Occipital lobe (tissue), 2 donors: ENCODE data around the gene ACTR2. TPM values are rescaled to one million over a fixed set of nuclear protein-coding genes. Genes with fewer than 3 reads are reported as not detected.

Source experiments
- DNase-seq: peaks from one replicate; lab custom pipeline; 2025; lab: John Stamatoyannopoulos, UW
- total RNA-seq: library from RNA; depleted of rRNA; stranded (reverse); fragments of >200 nt; gene quantifications from one replicate; pipeline ENCODE4 v1.2.3, GENCODE V29; 2014

ACTR2 gene
- total RNA-seq, 1 donor from 2014 or later: 115 TPM

DNA sequence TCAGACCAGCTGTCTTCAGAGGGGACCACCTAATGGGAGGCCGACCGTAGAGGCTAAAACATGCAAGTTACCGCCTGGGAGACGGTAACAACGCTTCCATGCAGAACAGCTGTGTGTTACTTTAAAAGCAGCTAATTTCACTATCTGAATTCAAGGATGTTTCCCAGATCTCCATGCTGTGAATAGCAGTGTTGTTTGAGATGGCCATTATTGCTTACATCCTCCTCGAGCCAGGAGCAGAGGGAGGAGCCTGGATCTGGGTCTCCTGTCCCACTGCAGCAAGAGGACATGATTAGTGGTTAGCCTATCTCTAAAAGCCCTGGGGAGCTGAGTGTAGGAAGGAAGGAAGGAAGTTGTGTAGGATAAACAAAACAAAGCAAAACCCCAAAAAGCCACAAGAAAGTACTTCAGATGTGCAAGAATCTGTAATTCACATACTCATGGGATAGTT, 50.9 kb downstream of the ACTR2 start:
- DNase-seq: no peak

DNA sequence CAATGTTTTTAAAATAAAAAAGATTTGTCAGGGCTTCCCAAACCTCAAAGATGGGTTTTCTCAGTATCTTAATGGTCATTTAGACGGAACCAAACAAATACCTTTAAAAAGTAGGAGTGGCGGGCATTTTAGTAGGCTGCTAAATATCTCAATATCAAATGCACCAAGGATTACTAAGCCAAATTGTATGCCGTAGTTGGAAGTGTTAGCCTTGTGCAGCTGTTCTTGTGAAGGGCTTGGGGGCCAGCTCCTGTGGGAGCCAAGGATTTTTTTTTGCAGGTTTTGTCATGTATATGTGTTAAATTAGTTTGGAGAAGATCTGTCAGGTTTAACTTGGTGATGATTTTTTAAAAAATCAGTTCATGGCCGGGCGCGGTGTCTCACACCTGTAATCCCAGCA, 52.1 kb downstream of the ACTR2 start:
- DNase-seq: no peak

DNA sequence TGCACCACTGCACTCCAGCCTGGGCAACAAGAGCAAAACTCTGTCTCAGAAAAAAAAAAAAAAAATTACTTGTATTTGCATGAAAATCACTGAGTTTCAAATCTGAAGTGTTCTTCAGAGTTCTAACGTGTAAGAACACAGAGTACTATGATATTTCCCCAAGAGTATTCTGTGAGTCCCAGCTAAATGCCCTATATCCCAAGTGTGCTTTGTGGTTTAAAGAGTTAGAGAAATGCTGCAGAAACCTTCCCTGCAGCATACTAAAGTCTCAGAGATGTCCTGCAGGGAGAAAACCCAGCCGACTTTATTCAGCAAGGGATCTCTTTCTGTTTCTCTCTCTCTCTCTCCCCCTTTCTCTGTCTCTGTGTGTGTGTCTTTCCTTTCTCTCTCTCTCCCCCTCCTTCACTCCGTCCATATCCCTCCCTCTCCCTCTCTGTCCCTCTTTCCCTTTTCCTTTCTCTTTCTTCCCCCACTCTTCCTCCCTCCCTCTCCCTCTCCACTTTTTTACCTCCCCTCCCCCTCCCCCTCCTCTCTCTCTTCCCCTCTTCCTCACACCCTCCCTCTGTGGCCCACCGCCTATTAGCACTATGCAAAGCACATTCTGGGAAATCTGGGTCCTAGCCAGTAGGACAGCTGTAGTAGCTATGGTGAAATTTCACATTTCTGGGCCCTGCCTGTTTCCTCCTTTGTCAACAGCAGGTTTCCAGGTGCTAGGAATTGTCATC, 54.2 kb downstream of the ACTR2 start:
- DNase-seq: no peak

DNA sequence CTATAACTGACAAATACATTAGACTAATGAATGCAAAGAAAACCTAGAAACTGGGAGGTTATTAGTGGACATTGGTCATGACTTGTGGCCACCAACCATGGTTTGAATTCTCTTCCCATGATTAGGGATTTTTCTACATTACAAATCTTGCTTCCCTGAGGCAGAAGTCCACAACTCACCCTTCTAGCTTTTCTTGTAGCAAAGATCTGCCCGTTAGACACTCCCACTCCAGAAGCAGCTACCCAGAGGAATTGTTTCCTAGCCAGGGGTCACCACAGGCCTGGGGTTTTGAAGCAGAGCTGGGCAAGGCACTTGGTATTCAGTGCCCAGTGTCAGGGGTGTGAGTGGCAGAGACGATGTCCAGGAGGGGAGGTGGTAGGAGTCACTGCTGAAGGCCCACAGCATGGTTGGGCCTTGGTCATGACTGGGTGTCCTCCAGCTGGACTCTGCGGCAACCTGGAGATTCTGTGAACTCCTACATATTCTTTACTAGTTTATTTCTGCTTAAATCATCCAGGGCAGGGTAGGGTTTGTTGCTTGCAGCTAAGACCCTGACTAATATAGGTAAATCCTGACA, 54.9 kb downstream of the ACTR2 start:
- no peak for DNase-seq

DNA sequence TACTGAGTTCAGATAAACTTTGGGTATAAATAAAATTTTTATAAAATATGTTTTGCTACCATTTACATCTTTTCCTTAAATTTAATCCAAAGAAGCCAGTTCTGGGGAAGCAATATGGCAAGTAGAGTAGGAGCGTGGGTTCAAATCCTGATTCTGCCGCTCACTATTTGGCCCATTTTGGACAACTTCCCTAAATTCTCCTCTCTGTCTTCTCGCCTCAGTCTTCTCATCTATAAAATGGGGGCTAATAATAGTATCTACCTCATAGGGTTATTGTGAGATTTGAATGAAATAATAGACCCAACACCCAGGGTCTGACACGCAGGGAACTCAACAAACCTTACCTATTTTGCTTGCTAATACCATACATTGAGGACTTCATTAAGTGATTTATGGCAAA, 59.7 kb downstream of the ACTR2 start:
- DNase-seq: no peak

DNA sequence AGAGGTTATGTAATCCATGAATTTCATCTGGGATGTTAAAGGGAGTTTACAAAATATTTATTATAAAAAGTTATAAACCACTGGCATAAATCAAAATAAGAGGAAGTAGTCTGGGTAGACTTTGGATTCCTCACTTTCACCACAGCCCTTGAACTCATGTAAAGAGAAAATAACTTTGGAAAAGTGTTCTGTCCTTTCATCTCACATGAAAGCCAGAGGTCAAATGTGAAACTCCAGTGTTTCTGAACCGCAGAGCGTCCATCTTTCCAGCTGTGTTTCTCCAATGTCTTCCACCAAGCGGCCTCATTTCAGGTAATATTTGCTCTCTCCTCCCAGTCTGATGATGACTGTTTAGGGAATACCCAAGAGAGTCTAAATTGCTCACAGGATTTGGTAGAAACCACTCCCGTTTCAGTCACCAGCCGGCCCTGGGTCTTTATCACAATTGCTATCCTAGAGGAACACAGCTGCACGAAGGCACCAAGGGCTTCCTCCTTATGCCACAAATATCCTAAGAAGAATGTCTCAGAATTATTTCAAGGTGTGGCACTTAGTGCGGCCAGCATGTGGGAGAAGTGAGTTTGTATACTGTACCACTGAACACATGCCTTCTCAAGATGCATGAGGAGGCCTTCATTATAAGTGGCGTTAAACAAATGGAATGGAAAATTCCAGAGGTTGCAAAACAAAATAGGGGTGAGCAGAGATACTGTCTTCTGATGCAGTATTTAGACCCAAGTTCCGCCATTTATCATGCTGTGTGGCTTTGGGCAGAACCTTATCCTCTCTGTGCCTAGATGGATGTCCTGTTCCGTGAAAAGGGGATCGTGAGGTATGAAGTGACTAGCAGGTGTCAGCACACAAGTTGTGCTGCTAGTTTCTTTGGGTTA, 63.8 kb downstream of the ACTR2 start:
- no peak for DNase-seq

DNA sequence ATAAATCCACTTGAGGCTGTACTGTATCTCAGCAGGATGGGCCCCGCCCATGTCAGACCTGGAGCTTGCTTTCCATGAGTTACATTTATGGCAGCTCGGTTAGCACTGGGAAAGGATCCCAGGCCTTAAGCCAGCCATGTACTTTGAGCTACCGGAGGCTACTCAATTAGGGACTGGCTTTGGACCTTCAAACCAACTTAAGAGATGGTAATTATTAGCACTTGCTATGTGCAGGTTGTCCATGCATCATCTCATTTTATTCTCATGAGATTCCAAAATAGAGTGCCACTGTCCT, 64.4 kb downstream of the ACTR2 start:
- DNase-seq: no peak

DNA sequence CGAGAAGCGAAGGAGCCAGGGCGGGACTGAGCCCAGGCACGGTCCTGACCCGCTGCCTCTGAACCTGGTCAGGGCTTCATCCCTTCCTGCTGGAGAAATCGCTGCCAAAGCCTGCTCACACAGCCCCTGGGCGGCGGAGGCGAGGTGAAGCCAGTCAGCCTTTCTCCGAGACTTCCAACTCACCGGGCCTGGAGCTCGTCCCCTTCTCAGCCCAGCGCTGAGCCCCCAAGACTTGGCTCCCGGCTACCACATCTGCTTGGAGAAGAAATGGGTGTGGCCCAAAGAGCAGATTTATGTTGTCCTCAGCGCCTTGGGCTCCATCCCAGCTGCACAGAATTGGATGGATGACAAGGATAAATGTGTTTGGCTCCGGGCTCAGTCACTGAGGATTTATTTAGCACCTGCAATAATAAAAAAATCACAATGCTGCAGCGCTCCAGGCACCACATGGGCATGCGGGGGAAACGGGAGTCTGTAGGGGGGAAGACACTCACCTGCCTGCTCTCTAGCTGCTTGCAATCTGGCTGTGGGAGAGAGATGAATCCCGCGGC, 64.9 kb downstream of the ACTR2 start:
- no peak for DNase-seq

DNA sequence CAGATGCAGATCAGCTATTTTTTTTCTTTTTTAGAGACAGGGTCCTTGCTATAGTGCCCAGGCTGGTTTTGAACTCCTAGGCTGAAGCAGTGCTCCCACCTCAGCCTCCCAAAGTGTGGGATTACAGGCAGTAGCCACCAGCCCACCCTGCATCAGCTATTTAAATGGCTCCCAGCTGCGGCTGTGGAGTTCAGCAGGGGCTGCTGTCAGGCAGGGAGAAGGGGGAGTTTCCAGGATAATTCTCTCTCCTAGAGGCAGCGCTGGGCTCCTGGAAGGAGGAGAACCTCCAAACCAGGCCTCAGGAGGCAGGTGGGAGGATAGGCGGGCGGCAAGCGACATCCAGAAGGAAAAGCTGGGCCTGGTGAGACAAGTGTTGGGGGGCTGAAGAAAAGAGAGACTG, 65.7 kb downstream of the ACTR2 start:
- DNase-seq: no peak

DNA sequence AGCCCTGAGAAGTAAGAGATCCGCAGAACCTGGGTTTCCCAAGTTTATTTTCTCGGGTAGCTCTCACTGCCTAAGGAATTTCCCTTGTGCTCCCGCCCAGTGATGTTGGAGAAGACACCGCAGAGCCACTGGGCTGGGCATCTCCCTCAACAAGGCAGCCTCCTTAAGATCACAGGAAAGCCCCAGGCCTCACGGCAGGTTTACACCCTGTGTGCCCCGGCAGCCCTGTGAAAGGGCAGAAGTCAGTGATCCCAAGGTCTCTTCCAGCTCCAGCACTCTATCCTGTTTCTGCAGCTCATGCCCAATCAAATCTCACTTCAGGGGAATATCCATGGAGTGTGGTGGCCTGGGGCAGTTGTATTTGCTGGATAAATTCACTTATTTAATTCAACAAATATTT, 66.5 kb downstream of the ACTR2 start:
- no peak for DNase-seq

DNA sequence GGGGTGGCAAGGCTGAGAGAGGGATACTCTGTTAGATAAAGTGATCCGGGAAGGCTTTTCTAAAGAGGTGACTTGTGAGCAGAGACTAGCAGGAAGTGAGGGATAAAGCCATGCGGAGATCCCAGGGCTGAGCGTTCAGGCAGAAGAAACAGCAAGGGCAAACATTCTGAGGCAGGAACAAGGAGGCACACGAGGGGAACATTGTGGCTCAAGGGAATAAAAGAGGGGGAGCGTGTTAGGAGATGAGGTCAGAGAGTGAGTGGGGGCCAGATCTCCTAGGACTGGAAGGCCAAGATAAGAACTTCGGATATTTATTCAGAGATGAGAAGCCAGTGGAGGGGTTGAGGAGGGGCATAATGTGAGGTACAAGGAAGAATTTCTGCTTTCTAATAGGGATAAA, 67.1 kb downstream of the ACTR2 start:
- DNase-seq: no peak

DNA sequence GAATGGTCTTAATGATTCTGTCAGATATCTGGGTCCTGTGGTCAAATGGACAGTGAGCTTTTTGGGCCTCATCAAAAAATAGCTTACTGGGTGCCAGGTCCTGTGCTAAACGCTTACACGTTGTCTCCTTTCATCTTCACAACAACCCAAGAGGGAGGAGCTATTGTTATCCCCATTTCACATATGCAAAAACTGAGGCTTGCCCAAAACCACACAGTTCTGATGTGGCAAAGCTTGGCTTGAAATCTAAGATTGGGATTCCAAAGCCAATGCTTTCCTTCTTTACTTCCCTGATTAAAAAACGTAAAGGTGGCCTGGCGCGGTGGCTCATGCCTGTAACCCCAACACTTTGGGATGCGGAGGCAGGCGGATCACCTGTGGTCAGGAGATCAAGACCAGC, 69.3 kb downstream of the ACTR2 start:
- DNase-seq: no peak

DNA sequence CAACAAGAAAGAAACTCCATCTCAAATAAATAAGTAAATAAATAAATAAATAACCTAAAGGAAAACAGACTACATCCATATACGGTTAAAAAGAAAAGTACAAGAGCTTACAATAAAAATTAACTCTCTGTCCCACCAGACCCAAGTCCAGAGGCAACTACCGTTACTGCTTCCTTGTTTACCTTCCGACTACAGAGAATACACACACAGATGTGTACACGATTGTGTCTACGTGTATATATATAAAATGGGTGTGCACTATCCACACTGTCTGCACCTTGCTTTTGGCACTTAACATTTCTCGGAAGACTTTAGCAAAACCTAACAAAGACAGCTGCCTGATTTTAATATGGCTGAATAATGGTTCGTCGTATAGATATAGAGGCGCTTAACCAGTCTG, 69.9 kb downstream of the ACTR2 start:
- DNase-seq: no peak

DNA sequence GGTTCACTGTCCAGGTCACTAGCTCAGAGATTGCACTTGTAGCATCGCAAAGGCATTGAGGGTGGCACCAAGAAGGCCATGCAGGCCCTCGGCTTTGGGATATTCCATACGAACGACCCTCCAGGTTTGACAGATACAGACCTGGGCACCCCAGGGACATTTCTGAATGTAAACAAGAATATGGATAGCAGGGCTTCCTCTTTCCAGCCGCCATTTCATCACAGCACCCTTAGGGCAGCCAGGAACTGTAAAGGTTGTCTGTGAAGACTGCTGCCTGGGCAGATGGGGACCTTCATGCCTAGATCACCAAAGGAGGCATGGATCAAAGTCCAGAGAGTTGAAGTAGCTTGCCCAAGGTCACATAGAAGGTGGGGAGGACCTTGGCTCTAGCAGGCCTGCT, 70.5 kb downstream of the ACTR2 start:
- no peak for DNase-seq

DNA sequence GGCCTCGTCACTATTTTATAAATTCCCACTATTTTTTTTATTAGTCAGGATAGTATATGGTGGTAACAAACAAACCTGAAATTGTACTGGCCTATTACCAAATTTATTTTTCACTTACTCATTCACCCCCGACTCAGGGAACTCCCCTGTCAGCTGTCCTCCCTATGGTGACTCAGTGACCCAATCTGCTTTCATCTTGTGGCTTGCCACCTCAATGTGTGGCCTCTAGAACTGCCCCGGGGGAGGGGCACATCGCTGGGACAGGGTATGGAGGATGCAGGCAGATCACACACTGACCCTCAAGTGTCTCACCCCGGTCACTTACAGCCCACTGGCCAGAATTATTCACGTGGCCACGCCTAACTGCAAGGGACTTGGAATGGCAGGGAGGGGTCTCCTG, 71.6 kb downstream of the ACTR2 start:
- no peak for DNase-seq

DNA sequence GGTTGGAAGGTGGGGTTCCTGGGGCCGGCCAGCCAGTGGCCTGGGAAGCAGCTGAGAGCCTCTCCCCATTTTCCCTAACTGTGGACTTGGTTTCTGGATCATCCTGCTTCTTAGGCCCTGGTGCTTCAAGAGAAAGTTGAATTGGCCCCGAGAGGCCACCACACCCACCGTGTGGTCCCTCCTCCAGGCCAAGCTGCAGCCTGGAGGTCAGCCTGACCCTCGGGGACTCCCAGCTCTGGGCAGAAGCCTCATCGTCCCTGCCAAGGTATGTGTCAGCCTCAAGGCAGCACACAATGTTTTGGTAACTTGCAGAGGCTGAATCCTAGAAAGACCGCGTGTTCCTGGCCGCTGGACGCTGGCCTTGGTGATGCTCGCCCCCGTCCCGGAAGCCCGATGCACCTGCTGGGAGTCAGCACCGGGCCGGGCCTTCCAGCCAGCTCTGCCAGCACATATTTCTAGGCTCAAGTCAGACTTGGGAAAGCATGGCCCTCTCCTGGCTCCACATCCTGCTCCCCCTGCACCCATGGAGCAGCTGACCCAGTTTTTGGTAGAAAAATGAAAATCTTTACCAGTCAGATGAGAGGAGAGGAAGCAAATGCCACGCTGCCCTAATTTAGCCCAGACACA, 72.6 kb downstream of the ACTR2 start:
- peak; percentile 63 for DNase-seq

DNA sequence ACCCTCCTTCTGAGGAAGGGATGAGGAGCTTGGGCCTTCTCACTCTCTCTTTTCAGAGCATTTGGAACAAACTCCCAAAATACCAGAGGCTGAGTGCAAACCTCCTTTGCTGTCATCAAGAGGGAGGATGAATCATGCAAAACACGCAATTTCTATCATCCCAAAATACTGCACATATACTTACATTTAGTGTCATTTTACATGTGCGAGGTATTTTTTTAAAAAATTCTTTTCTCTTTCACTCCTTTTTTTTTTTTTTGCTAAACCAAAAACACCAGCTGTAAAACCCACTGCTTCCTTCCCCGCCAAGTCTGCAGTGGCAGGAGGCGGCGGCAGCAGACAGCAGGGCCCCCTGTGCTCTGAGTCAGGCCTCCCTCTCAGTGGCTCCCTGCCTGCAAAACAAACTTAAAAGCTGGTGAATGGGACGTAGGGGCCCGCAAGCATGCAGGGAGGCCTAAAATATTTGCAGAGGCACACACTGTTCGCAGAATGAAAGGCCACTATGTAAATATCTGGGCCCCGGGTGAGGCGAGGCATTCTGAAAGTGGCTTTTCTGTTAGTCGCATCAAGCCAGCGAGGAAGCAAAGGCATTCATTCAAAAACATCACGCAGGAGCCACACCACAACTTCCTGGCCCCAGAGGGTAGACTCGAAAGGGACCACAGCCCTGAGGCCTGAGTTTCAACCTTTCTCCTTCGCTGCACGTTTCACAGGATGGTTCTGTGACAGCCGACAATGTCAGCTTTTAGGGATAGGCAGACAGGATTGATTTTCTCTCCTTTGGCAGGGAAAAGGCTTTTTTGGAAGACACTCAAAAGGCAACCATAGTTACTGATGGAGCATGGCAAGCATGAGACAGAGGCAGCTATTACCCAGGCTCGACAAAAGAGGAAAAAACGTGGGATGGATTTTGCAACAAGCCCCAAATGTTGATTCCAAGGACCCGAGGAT, 73.4 kb downstream of the ACTR2 start:
- peak; percentile 66 for DNase-seq

DNA sequence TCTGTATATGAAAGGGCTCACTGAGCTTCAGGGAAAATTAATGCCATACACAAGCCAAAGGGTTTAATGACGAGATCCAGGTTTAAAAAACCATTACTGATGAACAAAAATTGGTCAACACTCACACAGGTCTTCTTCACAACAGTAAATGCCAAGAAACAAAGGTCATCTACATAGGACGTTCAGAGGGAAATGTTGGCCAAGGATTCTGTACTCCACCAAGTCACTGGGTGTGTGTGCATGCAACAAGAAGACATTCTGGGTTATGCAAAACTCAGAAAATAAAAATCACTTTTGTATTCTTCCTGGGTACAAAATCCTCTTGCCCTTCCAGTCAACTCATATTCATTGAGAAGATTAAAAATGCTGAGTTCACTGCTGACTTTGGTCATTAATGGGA, 78.3 kb downstream of the ACTR2 start:
- DNase-seq: no peak

DNA sequence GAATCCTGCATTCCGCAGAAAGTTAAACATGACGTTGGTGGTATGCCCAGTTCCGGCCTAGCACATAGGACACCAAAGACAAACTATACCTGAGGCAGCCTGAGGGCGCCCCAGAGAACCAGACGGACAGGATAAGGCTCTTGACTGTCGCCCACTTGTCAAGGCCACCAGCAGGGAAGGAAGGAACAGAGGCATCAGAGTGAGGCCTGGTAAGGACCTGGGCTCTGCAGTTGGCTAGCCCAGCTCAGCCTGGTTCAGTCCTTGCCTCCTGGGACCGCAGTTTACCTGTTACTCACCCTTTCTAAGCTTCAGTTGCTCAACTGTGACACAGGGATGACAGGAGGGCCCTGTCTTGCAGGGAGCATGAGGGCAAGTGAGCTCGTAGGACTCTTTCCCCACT, 82.1 kb downstream of the ACTR2 start:
- no peak for DNase-seq

DNA sequence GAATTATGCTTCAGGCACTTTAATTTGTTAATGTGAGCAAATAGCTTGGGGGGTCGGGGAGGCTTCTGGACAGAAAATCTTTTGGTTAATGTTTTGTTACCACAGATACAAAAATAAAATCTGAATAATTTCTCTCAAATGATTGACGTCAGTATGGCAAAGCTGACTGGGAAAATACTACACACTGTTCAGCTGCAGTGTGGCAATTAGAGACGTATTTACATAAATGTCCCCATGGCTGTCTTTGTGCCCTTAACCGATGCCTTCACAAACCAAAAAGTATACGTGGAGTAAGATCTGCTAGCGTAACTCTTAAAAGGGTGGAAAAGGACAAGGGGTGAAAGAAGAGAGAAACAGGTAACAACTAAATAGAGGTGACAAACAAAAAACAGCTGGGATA, 83.4 kb downstream of the ACTR2 start:
- no peak for DNase-seq

DNA sequence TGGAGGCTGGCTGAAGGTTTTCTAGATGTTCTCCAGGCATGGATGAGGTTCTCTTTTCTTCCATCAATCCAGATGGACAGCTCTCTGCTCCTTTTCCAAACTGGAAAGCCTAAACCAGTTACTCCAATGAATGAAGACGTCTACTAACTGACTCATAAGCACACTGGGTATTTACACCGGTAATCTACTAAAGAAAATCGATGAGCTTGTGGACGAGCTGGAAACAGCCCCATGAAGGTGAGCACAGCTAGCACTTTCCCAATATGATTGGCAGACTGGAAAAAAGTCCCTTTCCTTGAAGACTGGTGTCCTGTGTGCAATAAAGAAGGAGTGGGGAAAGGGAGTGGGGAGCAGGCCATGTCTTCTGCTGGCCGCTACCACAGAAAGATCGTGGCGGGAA, 84.0 kb downstream of the ACTR2 start:
- DNase-seq: no peak
